Memory B cell (primary cell): ENCODE data around the gene TRIM69.
A peak's percentile ranks its signal among the peaks of the same experiment; 100 is the strongest.
"Not testable (repeated sequence)": the region's sequence is repeated elsewhere in the genome, so short reads cannot be mapped to it uniquely, and the experiment has no call there.

ENCODE experiments used
- ATAC-seq: fragments of 150-1000 bp; cut with Tn5 transposase; 2 replicates; pipeline ENCODE4 v1.10.0; 2021; ENCODE audit warnings: low read depth, mild to moderate bottlenecking, moderate library complexity
- DNase-seq, 2 donors: peaks; one replicate each; pipeline ENCODE4 v3.0.0; 2022; ENCODE audit warnings: low spot score in 2 of 2
- H3K27ac Mint-ChIP-seq: one replicate; pipeline ENCODE4 v1.8.0; 2022; ENCODE audit warnings: mild to moderate bottlenecking, moderate library complexity, mixed read lengths
- H3K27me3 Mint-ChIP-seq: one replicate; pipeline ENCODE4 v1.8.0; 2022; ENCODE audit warnings: mixed read lengths
- H3K36me3 Mint-ChIP-seq: one replicate; pipeline ENCODE4 v1.8.0; 2022; ENCODE audit warnings: mild to moderate bottlenecking, mixed read lengths
- H3K4me1 Mint-ChIP-seq: one replicate; pipeline ENCODE4 v1.8.0; 2022; ENCODE audit warnings: mixed read lengths
- H3K4me3 Mint-ChIP-seq: one replicate; pipeline ENCODE4 v1.8.0; 2022; ENCODE audit warnings: mild to moderate bottlenecking, moderate library complexity, mixed read lengths
- H3K9me3 Mint-ChIP-seq: one replicate; pipeline ENCODE4 v1.8.0; 2022; ENCODE audit warnings: mixed read lengths

The TRIM69 gene

DNA sequence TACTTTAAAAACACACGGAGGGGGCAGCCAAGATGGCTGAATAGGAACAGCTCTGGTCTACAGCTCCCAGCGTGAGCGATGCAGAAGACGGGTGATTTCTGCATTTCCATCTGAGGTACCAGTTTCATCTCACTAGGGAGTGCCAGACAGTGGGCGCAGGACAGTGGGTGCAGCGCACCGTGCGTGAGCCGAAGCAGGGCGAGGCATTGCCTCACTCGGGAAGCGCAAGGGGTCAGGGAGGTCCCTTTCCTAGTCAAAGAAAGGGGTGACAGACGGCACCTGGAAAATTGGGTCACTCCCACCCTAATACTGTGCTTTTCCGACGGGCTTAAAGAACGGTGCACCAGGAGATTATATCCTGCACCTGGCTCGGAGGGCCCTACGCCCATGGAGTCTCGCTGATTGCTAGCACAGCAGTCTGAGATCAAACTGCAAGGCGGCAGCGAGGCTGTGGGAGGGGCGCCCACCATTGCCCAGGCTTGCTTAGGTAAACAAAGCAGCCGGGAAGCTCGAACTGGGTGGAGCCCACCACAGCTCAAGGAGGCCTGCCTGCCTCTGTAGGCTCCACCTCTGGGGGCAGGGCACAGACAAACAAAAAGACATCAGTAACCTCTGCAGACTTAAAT lies 3.0 kb downstream of the TRIM69 start:
- not testable (repeated sequence) for ATAC-seq, H3K9me3 Mint-ChIP-seq, H3K4me3 Mint-ChIP-seq, H3K27me3 Mint-ChIP-seq, H3K27ac Mint-ChIP-seq, H3K36me3 Mint-ChIP-seq, DNase-seq
- peaks cover 22% of the 10 kb centered on the region for H3K4me1 Mint-ChIP-seq

DNA sequence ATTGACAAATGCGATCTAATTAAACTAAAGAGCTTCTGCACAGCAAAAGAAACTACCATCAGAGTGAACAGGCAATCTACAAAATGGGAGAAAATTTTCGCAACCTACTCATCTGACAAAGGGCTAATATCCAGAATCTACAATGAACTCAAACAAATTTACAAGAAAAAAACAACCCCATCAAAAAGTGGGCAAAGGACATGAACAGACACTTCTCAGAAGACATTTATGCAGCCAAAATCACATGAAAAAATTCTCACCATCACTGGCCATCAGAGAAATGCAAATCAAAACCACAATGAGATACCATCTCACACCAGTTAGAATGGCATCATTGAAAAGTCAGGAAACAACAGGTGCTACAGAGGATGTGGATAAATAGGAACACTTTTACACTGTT lies 7.1 kb downstream of the TRIM69 start:
- not testable (repeated sequence) for ATAC-seq, H3K36me3 Mint-ChIP-seq, H3K9me3 Mint-ChIP-seq, H3K27me3 Mint-ChIP-seq, H3K27ac Mint-ChIP-seq, H3K4me1 Mint-ChIP-seq, H3K4me3 Mint-ChIP-seq, DNase-seq

DNA sequence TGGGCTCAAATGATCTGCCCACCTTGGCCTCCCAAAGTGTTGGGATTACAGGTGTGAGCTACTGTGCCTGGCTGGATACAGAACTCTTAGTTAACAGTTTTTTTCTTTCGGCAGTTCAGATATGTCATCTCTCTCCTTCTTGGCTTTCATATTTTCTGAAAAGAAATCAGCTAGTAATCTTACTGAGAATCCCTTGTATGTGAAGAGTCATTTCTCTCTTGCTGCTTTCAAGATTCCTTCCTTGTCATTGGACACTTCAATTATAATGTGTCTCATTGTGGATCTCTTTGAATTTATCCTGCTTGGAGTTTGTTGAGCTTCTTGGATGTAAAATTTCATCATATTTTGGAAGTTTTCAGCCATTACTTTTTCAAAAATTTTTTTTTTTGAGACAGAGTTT lies 17.0 kb downstream of the TRIM69 start:
- no peak overlapping the region for H3K4me3 Mint-ChIP-seq
- H3K4me1 Mint-ChIP-seq = peaks cover 3% of the 10 kb centered on the region
- H3K27me3 Mint-ChIP-seq = no peaks in the 10 kb centered on the region
- peaks cover 6% of the 10 kb centered on the region for H3K9me3 Mint-ChIP-seq
- no peak for DNase-seq
- H3K36me3 Mint-ChIP-seq = peaks cover 21% of the 10 kb centered on the region
- no peak for ATAC-seq
- H3K27ac Mint-ChIP-seq = no peak overlapping the region

DNA sequence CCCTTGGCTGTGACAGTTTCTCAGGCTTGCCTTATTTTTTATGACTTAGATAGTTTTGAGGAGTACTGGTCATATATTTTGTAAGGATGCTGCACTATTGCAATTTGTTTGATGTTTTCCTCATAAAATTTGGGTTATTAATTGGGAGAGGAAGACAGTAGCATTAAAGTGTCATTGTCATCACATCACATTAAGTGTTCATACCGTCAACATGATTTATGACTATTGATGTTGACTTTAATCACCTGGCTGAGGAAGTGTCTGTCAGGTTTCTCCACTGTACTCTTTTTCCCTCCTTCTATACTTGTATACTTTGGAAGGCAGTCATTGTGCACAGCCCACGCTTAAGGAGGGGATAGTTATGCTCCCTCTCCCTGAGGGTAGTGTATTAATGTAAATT lies 26.9 kb downstream of the TRIM69 start:
- H3K36me3 Mint-ChIP-seq = peaks cover 7% of the 10 kb centered on the region
- H3K4me3 Mint-ChIP-seq = no peak overlapping the region
- DNase-seq = no peak
- H3K27ac Mint-ChIP-seq = no peak overlapping the region
- H3K27me3 Mint-ChIP-seq = no peaks in the 10 kb centered on the region
- H3K9me3 Mint-ChIP-seq = no peaks in the 10 kb centered on the region
- ATAC-seq = no peak
- H3K4me1 Mint-ChIP-seq = no peaks in the 10 kb centered on the region

DNA sequence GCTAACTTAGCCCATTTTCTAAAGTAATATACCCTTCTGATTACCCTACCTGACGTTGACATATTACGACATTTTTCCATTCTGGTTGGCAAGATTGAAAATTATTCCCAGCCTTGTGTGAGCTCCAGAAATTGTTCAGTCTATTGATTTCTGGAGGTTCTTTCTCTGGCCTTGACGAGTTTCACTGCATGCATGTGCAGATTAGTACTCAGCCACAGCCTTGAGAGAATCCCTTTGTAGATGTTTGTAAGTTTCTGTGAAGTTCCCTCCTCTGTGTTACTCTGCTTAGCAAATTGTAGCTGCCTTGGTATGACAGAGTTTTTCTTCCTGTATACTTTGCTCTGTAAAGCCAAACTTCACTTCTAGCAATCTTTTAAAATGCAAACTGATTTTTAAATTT lies 27.5 kb downstream of the TRIM69 start:
- Mint-ChIP-seq H3K36me3 (peaks cover 9% of the 10 kb centered on the region), H3K27me3 (no peaks in the 10 kb centered on the region), H3K27ac (no peak overlapping the region), H3K4me1 (no peaks in the 10 kb centered on the region), H3K4me3 (no peak overlapping the region), H3K9me3 (no peaks in the 10 kb centered on the region)
- no peak for ATAC-seq
- no peak for DNase-seq

DNA sequence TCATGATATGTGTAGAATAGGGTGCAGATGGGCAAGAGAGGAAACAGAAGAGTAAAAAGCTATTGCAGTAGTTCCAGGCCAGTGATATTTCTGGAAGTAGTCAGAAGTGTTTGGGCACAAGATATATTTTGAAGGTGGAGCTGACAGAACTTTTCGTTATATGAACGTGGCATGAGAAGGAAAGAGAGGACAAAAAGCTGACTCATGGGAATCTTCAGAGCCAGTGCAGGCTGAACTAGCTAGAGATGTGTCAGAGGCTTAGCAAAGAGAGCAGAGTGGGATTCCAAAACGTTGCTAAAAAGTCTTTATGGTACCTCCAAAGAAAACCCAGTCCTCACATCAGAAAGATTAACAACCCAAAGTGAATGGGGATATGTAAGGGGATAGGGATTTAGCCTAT lies 28.7 kb downstream of the TRIM69 start:
- ATAC-seq (no peak), DNase-seq (no peak)
- peaks cover 9% of the 10 kb centered on the region for H3K36me3 Mint-ChIP-seq
- no peak overlapping the region for H3K27ac Mint-ChIP-seq
- H3K9me3 Mint-ChIP-seq = no peaks in the 10 kb centered on the region
- H3K4me3 Mint-ChIP-seq = no peak overlapping the region
- H3K27me3 Mint-ChIP-seq = no peaks in the 10 kb centered on the region
- H3K4me1 Mint-ChIP-seq = no peaks in the 10 kb centered on the region

DNA sequence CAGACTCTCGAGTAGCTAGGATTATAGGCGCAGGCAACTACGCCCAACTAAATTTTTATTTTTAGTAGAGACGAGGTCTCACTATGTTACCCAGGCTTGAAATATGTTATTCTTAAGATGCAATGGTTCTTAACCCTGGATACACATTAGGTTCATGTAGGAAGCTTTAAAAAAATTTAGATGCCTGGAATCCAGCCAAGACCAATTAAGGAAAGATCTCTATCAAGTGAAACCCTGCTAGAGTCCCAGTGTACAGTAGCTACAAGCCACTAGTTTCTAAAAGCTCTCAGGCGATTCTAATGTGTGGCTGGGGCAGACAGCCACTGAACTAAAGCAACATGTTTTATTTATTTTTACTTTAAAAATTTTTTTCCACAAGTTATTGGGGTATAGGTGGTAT lies 33.2 kb downstream of the TRIM69 start:
- ATAC-seq = no peak
- Mint-ChIP-seq H3K27ac (no peak overlapping the region), H3K4me3 (no peak overlapping the region), H3K9me3 (peaks cover 7% of the 10 kb centered on the region), H3K36me3 (peaks cover 16% of the 10 kb centered on the region), H3K4me1 (no peaks in the 10 kb centered on the region), H3K27me3 (no peaks in the 10 kb centered on the region)
- no peak for DNase-seq

DNA sequence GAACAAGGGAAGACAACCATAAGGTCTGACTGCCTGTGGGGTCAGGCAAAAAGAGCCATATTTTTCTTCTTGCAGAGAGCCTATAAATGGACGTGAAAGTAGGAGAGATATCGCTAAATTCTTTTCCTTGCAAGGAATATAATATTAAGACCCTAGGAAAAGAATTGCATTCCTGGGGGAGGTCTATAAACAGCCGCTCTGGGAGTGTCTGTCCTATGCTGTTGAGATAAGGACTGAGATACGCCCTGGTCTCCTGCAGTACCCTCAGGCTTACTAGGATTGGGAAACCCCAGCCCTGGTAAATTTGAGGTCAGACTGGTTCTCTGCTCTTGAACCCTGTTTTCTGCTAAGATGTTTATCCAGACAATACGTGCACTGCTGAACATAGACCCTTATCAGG lies 34.4 kb downstream of the TRIM69 start:
- not testable (repeated sequence) for DNase-seq, H3K9me3 Mint-ChIP-seq, H3K27ac Mint-ChIP-seq, H3K4me3 Mint-ChIP-seq, H3K27me3 Mint-ChIP-seq, ATAC-seq, H3K4me1 Mint-ChIP-seq
- H3K36me3 Mint-ChIP-seq = peaks cover 16% of the 10 kb centered on the region

DNA sequence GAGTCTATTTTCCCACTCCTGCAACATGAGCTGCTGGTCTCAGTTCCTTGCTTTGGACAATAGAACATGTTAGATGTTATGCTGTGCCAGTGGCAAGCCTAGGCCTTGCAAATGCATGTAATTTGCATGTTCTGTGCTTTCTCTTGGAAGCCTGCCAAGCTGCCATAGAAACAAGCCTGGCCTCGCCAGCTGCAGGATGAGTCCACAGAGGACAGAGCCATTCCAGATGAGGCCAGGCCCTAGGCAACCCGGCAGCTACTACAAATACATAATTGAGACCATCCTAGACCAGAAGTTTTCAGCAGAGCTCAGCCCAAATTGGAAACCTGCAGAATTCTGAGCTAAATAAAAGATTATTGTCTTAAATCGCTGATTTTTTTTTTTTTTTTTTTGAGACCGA lies 39.6 kb downstream of the TRIM69 start:
- no peaks in the 10 kb centered on the region for H3K27me3 Mint-ChIP-seq
- no peak overlapping the region for H3K4me3 Mint-ChIP-seq
- peaks cover 8% of the 10 kb centered on the region for H3K36me3 Mint-ChIP-seq
- no peak overlapping the region for H3K27ac Mint-ChIP-seq
- no peaks in the 10 kb centered on the region for H3K4me1 Mint-ChIP-seq
- peaks cover 6% of the 10 kb centered on the region for H3K9me3 Mint-ChIP-seq
- no peak for ATAC-seq
- DNase-seq = no peak

DNA sequence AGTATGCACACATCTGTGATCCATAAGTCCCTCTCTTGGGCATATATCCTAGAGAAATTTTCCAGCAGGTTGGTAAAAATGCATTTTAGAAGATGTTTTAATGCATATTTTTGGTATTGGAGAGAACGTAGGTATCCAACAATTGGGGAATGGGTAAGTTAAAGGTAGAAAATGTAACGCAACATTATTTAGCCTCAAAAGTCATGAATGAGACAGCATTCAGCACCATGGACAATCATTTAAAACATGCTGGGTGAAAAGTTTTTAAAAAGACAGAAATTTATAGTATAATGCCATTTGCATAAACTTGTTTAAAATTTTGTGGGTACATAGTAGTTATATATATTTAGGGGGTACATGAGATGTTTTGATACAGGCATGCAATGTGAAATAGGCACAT lies 43.4 kb downstream of the TRIM69 start:
- Mint-ChIP-seq H3K27me3 (no peaks in the 10 kb centered on the region), H3K4me3 (no peak overlapping the region), H3K9me3 (no peaks in the 10 kb centered on the region), H3K27ac (no peak overlapping the region), H3K4me1 (peaks cover 4% of the 10 kb centered on the region), H3K36me3 (no peaks in the 10 kb centered on the region)
- ATAC-seq (no peak), DNase-seq (no peak)

DNA sequence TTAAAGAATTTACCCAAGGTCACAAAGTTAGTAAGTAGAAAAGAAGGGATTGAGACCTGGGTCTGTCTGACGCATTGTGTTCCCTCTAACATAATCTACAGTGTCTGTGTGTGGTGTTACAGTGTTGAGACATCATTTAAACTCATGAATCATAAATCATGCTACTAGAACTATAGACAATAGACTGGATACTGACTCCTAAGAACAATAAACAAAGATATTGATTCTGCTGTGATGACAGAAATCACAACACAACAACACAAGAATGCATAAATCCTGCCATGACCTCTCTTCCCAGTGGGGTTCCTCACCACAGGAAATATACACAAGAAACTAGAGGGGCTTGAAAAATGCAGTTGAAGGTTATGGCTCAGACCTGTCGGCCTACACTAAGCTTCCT lies 44.3 kb downstream of the TRIM69 start:
- DNase-seq (no peak), ATAC-seq (no peak)
- no peak overlapping the region for H3K4me3 Mint-ChIP-seq
- no peaks in the 10 kb centered on the region for H3K36me3 Mint-ChIP-seq
- no peak overlapping the region for H3K27ac Mint-ChIP-seq
- H3K4me1 Mint-ChIP-seq = peaks cover 4% of the 10 kb centered on the region
- no peaks in the 10 kb centered on the region for H3K9me3 Mint-ChIP-seq
- H3K27me3 Mint-ChIP-seq = no peaks in the 10 kb centered on the region

DNA sequence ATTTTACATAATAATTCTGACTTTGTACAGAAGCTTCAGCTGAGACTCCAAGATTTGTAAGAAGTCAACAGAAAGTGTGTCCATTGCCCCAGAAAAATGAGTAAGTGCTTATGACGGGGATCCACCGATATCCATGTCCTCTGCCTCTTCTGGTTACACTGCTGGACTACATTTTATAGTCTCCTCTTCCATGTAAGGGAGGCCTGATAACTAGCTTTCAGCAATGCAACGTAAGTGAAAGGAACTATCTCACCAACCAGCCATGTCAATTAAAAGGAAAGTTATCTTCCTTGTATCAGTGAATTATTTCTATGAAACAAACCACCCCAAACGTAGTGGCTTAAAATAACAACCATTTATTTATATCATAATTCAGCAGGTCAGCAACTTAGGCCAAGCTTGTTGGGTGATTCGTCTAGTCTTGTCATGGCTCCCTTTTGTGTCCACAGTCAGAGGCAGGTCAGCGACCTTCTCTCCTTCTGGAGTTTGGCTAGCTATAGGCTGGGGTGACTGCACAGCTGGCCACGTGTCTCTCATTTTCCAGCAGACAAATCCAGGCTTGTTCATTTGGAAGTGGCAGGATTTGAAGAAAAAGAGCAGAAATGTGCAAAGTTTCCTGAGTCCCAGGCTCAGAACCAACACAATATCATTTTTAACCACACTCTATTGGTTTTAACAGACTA lies 44.9 kb downstream of the TRIM69 start:
- H3K9me3 Mint-ChIP-seq = no peaks in the 10 kb centered on the region
- DNase-seq = no peak
- H3K27ac Mint-ChIP-seq = no peak overlapping the region
- H3K4me3 Mint-ChIP-seq = no peak overlapping the region
- peaks cover 4% of the 10 kb centered on the region for H3K4me1 Mint-ChIP-seq
- ATAC-seq = no peak
- no peaks in the 10 kb centered on the region for H3K27me3 Mint-ChIP-seq
- no peaks in the 10 kb centered on the region for H3K36me3 Mint-ChIP-seq

DNA sequence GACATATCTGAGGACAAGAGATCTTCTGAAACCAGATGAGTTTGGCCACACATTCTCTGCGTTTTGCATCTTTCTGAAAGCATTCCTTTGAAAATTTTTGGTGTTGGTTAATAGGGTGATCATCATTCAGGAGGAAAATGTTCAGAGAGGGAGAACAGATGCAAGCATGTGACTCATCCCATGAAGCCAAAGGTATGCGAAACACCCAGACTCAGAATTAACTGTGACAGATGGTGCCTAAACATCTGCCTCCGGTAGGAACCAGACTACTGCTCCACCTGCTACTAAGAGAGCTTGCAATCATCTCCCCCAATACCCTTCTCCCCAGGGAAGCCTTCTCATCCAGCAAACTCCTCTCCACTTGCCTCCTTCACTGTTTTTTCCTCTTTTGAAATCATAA lies 46.2 kb downstream of the TRIM69 start:
- Mint-ChIP-seq H3K4me1 (peaks cover 4% of the 10 kb centered on the region), H3K36me3 (no peaks in the 10 kb centered on the region), H3K27ac (no peak overlapping the region), H3K27me3 (no peaks in the 10 kb centered on the region), H3K9me3 (no peaks in the 10 kb centered on the region), H3K4me3 (no peak overlapping the region)
- DNase-seq (no peak), ATAC-seq (no peak)

DNA sequence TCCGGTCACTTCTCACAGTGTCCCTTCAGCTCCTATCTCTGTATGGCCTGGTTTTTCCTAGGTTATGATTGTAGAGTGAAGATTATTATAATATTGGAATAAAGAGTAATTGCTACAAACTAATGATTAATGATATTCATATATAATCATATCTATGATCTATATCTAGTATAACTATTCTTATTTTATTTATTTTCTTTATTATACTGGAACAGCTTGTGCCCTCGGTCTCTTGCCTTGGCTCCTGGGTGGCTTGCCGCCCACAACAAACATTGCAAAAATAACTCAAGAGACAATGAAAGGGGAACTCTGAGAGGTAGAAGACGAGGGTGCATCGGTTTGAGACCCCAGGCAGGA lies 48.6 kb downstream of the TRIM69 start:
- not testable (repeated sequence) for ATAC-seq, H3K4me1 Mint-ChIP-seq, H3K27me3 Mint-ChIP-seq, H3K9me3 Mint-ChIP-seq, DNase-seq, H3K36me3 Mint-ChIP-seq
- Mint-ChIP-seq H3K27ac (peak overlapping the region; percentile 99), H3K4me3 (peak overlapping the region; percentile 95)

DNA sequence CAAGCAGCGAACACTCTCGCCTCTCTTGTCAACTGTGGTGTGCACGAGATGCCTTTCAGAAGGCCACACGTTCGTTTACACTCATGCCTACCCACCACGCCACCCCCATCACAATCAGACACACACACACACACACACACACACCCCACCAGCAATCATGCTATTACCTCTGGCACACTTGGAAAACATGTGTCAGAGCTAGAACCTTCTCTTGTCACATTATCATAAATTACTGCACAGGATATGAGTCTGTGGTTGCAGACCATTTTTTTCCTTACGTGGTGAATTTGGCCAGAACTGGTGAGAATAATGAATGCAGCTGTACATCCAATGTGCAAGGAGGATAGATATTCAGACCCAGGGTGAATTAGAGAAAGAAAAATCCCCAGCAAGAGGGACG lies 52.4 kb downstream of the TRIM69 start:
- Mint-ChIP-seq H3K36me3 (no peaks in the 10 kb centered on the region), H3K9me3 (no peaks in the 10 kb centered on the region), H3K4me3 (no peak overlapping the region), H3K27ac (no peak overlapping the region), H3K27me3 (peaks cover 1% of the 10 kb centered on the region), H3K4me1 (peaks cover 7% of the 10 kb centered on the region)
- ATAC-seq = no peak
- DNase-seq = no peak
